NT2/D1 (cell line): ENCODE results near the gene GLCE.

Experiments
- SUZ12 ChIP-seq: IDR thresholded peaks from 2 replicates; pipeline ENCODE4 v1.6.1; 2011; ENCODE audit not compliant: insufficient read length, insufficient read depth; ENCODE audit errors: extremely low read depth
- YY1 ChIP-seq: IDR thresholded peaks from 2 replicates; pipeline ENCODE4 v1.6.1; 2011; ENCODE audit not compliant: insufficient read length, insufficient read depth

DNA sequence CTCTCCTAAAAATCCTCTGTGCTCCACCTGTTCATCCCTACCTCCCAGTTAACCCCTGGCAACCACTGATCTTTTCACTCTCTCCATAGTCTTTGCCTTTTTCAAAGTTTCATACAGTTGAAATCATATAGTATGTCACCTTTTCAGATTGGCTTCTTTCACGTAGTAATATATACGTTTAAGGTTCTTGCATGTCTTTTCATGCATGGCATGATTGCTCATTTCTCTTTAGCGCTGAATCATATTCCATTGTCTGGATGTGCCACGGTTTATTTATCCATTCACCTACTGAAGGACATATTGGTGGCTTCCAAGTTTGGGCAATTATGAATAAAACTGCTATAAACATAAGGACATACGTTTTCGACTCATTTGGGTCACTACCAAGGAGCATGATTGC, 28.7 kb downstream of the GLCE start:
- TF ChIP-seq SUZ12, result no peak
- TF ChIP-seq YY1, result no peak
